GM12873 (cell line): ENCODE results near the gene GRAMD1C.

ENCODE experiments used
- CTCF ChIP-seq: IDR thresholded peaks from 2 replicates; pipeline ENCODE4 v1.5.1; 2012; ENCODE audit warnings: low read depth, mild to moderate bottlenecking, moderate library complexity, low read length, control low read depth; ENCODE audit not compliant: insufficient read depth; ENCODE audit errors: missing control alignments

The GRAMD1C gene

GRCh38 chr3:113812854-113813253 lies 25.7 kb upstream of the GRAMD1C start:
- no peak for TF ChIP-seq CTCF

- TF ChIP-seq CTCF: no peak
Observed at GRCh38 chr3:113819866-113820265, 18.7 kb upstream of the GRAMD1C start.

- TF ChIP-seq CTCF: peak; percentile 48
Observed at GRCh38 chr3:113825090-113825489, 13.5 kb upstream of the GRAMD1C start.

- no peak for TF ChIP-seq CTCF
Observed at GRCh38 chr3:113828600-113828999, 10.0 kb upstream of the GRAMD1C start.

- no peak for TF ChIP-seq CTCF
Observed at GRCh38 chr3:113829576-113830354, 8.8 kb upstream of the GRAMD1C start.

- TF ChIP-seq CTCF: no peak
Observed at GRCh38 chr3:113831103-113831355, 7.6 kb upstream of the GRAMD1C start.

- TF ChIP-seq CTCF: no peak
Observed at GRCh38 chr3:113832477-113833164, 6.0 kb upstream of the GRAMD1C start.
